Liver (tissue), 9 donors: Measurements from ENCODE around the gene UCP2. TPM values are rescaled to one million over a fixed set of nuclear protein-coding genes. Genes with fewer than 3 reads are reported as not detected.
A peak's percentile ranks its signal among the peaks of the same experiment; 100 is the strongest.

ENCODE experiments used
- DNase-seq: peaks from one replicate; pipeline ENCODE4 v3.0.0-alpha.2; 2017; ENCODE audit warnings: low spot score
- H3K27ac ChIP-seq, 2 donors: one replicate each; pipeline ENCODE4 v1.7.0; 2013; ENCODE audit warnings: inconsistent platforms in 2 of 2, low read length in 2 of 2, control low read depth in 1 of 2, low read depth in 1 of 2, mild to moderate bottlenecking in 1 of 2
- H3K27me3 ChIP-seq, 4 donors: one replicate each; pipeline versions ENCODE4 v1.6.1 to v1.7.0; 2013; ENCODE audit warnings: low read length in 3 of 4, inconsistent platforms in 1 of 4, mild to moderate bottlenecking in 1 of 4, moderate library complexity in 1 of 4; ENCODE audit not compliant: control insufficient read depth in 4 of 4, insufficient read depth in 4 of 4
- H3K36me3 ChIP-seq, 4 donors: one replicate each; pipeline versions ENCODE4 v1.6.1 to v1.7.0; 2013; ENCODE audit warnings: low read length in 3 of 4, mild to moderate bottlenecking in 3 of 4, low read depth in 1 of 4, moderate library complexity in 1 of 4; ENCODE audit not compliant: control insufficient read depth in 4 of 4, insufficient read depth in 3 of 4
- H3K4me1 ChIP-seq, 4 donors: one replicate each; pipeline versions ENCODE4 v1.6.1 to v1.7.0; 2013; ENCODE audit warnings: low read length in 3 of 4, mild to moderate bottlenecking in 3 of 4, moderate library complexity in 1 of 4; ENCODE audit not compliant: control insufficient read depth in 4 of 4, insufficient read depth in 4 of 4
- H3K4me3 ChIP-seq, 3 donors: one replicate each; pipeline versions ENCODE4 v1.6.1 to v1.7.0; 2013; ENCODE audit warnings: low read length in 3 of 3, control low read depth in 1 of 3, low read depth in 1 of 3, mild to moderate bottlenecking in 1 of 3
- H3K9ac ChIP-seq, 2 donors: one replicate each; pipeline ENCODE4 v1.7.0; 2013; ENCODE audit warnings: low read length in 2 of 2, mild to moderate bottlenecking in 2 of 2, moderate library complexity in 2 of 2, control low read depth in 1 of 2, low read depth in 1 of 2
- H3K9me3 ChIP-seq, 4 donors: one replicate each; pipeline versions ENCODE4 v1.6.1 to v1.7.0; 2013; ENCODE audit warnings: low read length in 3 of 4; ENCODE audit not compliant: control insufficient read depth in 4 of 4
- CTCF ChIP-seq: fragments of 150-350 bp; IDR thresholded peaks from 2 replicates; pipeline ENCODE4 v1.5.1; 2017; ENCODE audit warnings: improper control_type of control experiment, low read depth, low read length; ENCODE audit not compliant: missing input control
- EGR1 ChIP-seq, 2 donors: IDR thresholded peaks; 2 replicates each; pipeline ENCODE4 v1.6.1; 2016 to 2018; ENCODE audit warnings: antibody characterized with exemption in 2 of 2, low read depth in 2 of 2
- FOXA1 ChIP-seq: IDR thresholded peaks from 2 replicates; pipeline ENCODE4 v1.6.1; 2016; ENCODE audit warnings: antibody characterized with exemption
- FOXA2 ChIP-seq: IDR thresholded peaks from 2 replicates; pipeline ENCODE4 v1.6.1; 2016; ENCODE audit warnings: antibody characterized with exemption
- GABPA ChIP-seq, 2 donors: IDR thresholded peaks in 1 of 2; conservative IDR thresholded peaks in 1 of 2; 2 replicates each; pipeline ENCODE4 v1.6.1; 2016; ENCODE audit warnings: antibody characterized with exemption in 2 of 2, mild to moderate bottlenecking in 1 of 2, moderate library complexity in 1 of 2
- HNF4G ChIP-seq: IDR thresholded peaks from 2 replicates; pipeline ENCODE4 v1.6.1; 2016; ENCODE audit warnings: antibody characterized with exemption
- JUND ChIP-seq, 2 donors: IDR thresholded peaks; 2 replicates each; pipeline ENCODE4 v1.6.1; 2016; ENCODE audit warnings: antibody characterized with exemption in 2 of 2
- MAX ChIP-seq: IDR thresholded peaks from 2 replicates; pipeline ENCODE4 v1.6.1; 2016; ENCODE audit warnings: antibody characterized with exemption
- NR2F2 ChIP-seq: IDR thresholded peaks from 2 replicates; pipeline ENCODE4 v1.6.1; 2016; ENCODE audit warnings: antibody characterized with exemption
- RAD21 ChIP-seq, 2 donors: IDR thresholded peaks; 2 replicates each; pipeline ENCODE4 v1.6.1; 2016; ENCODE audit warnings: antibody characterized with exemption in 2 of 2, mild to moderate bottlenecking in 2 of 2
- REST ChIP-seq: IDR thresholded peaks from 2 replicates; pipeline ENCODE4 v1.6.1; 2016; ENCODE audit warnings: antibody characterized with exemption, mild to moderate bottlenecking
- RXRA ChIP-seq, 2 donors: IDR thresholded peaks; 2 replicates each; pipeline ENCODE4 v1.6.1; 2017 to 2018; ENCODE audit warnings: antibody characterized with exemption in 2 of 2, mild to moderate bottlenecking in 1 of 2
- SP1 ChIP-seq: IDR thresholded peaks from 2 replicates; pipeline ENCODE4 v1.6.1; 2018; ENCODE audit warnings: antibody characterized with exemption, mild to moderate bottlenecking
- TAF1 ChIP-seq: conservative IDR thresholded peaks from 2 replicates; pipeline ENCODE4 v1.6.1; 2016; ENCODE audit warnings: antibody characterized with exemption, mild to moderate bottlenecking
- YY1 ChIP-seq: IDR thresholded peaks from 2 replicates; pipeline ENCODE4 v1.6.1; 2016; ENCODE audit warnings: antibody characterized with exemption, mild to moderate bottlenecking
- WGBS: extraction: QIAGEN DNeasy Blood & Tissue Kit; methylation state at CpG from one replicate; pipeline ENCODE4 v1.1.7; 2013; 5-methylcytosine and 5-hydroxymethylcytosine counted together
- polyA plus RNA-seq, 2 donors: library from polyadenylated mRNA; stranded (reverse) in 1 of 2; unstranded in 1 of 2; fragments of 200-250 nt in 1 of 2; fragments of >200 nt in 1 of 2; fragmentation: Nextera tagmentation in 1 of 2; extraction: Ambion mirVana in 1 of 2; gene quantifications; one replicate each; pipeline versions ENCODE4 v1.2.1 to v1.2.3, GENCODE V29; 2013 to 2015
- total RNA-seq, 2 donors: library from RNA; depleted of rRNA; stranded (reverse); fragments of >200 nt; gene quantifications; one replicate each; pipeline ENCODE4 v1.2.3, GENCODE V29; 2014
- TF ChIP-seq, protein P1 (sequence below): IDR thresholded peaks from 2 replicates; pipeline ENCODE4 v1.6.1; 2016; ENCODE audit warnings: antibody characterized with exemption
- TF ChIP-seq, protein P2 (sequence below): IDR thresholded peaks from 2 replicates; pipeline ENCODE4 v1.6.1; 2016; ENCODE audit warnings: antibody characterized with exemption
- donor health status: healthy.
- donor health status: healthy.
- donor health status: healthy.
- donor health status: healthy.
- donor health status: healthy.

The UCP2 gene
- total and polyA plus RNA-seq, 4 donors, result 10.4 to 137 (median 13.6) TPM

- no peak for TF ChIP-seq RAD21 (IDR thresholded peaks at IDR 0.05)
- TF ChIP-seq RXRA (IDR thresholded peaks at IDR 0.05), result no peak
- TF ChIP-seq CTCF, result no peak
Measured at GRCh38 chr11:74020539-74020938, 37.9 kb upstream of the UCP2 start (continued).

DNA sequence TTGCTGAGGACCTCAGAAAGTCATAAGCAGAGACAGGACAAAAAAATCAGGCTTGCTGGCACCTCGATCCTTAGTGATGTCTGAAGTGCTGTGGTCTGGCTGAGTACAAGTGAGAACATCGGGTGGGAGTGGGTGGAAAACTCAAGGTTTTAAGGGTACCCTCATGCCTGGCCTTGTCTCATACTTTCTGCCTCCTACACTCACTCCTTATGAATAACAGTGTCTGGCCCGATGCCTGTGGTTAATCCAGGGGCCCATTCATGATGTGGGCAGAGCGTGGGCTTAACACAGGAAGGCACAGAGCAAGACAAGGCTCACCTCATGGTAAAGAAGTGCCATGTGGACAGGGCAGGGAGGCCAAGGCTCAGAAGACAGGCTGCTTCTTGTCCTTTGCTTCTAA, 37.2 kb upstream of the UCP2 start:
- no peaks in the 10 kb centered on the region for H3K27me3 ChIP-seq
- H3K9ac ChIP-seq, result no peak overlapping the region
- TF ChIP-seq SP1, result no peak
- TF ChIP-seq, protein P1, sequence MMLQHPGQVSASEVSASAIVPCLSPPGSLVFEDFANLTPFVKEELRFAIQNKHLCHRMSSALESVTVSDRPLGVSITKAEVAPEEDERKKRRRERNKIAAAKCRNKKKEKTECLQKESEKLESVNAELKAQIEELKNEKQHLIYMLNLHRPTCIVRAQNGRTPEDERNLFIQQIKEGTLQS, result no peak
- TF ChIP-seq HNF4G, result no peak
- no peak for TF ChIP-seq TAF1
- TF ChIP-seq JUND (IDR thresholded peaks at IDR 0.05), result no peak
- no peak for TF ChIP-seq YY1
- no peak for TF ChIP-seq FOXA2
- no peak for TF ChIP-seq FOXA1
- TF ChIP-seq, protein P2, sequence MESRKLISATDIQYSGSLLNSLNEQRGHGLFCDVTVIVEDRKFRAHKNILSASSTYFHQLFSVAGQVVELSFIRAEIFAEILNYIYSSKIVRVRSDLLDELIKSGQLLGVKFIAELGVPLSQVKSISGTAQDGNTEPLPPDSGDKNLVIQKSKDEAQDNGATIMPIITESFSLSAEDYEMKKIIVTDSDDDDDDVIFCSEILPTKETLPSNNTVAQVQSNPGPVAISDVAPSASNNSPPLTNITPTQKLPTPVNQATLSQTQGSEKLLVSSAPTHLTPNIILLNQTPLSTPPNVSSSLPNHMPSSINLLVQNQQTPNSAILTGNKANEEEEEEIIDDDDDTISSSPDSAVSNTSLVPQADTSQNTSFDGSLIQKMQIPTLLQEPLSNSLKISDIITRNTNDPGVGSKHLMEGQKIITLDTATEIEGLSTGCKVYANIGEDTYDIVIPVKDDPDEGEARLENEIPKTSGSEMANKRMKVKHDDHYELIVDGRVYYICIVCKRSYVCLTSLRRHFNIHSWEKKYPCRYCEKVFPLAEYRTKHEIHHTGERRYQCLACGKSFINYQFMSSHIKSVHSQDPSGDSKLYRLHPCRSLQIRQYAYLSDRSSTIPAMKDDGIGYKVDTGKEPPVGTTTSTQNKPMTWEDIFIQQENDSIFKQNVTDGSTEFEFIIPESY, result no peak
- no peak for TF ChIP-seq CTCF
- no peak for TF ChIP-seq RXRA (IDR thresholded peaks at IDR 0.05)
- no peak for TF ChIP-seq REST
- TF ChIP-seq MAX, result no peak
- TF ChIP-seq GABPA (IDR thresholded peaks at IDR 0.05 in 1 of 2, conservative IDR thresholded peaks at IDR 0.05 in 1 of 2), result no peak
- TF ChIP-seq EGR1 (IDR thresholded peaks at IDR 0.05; ENCODE audit: low read depth in 2 of 2), result no peak
- TF ChIP-seq NR2F2, result no peak
- 92% methylated on average over 4 of the region's 4 CpGs for WGBS
- H3K27ac ChIP-seq, result peak overlapping the region in 1 of 2 donors; percentile 93
- no peaks in the 10 kb centered on the region for H3K9me3 ChIP-seq
- no peak for DNase-seq
- H3K4me3 ChIP-seq, result no peak overlapping the region
- peaks cover 15 to 29% (median 22%) of the 10 kb centered on the region in 4 donors for H3K4me1 ChIP-seq
- no peaks in the 10 kb centered on the region for H3K36me3 ChIP-seq
